Measurements from ENCODE around the gene CCDC60. TPM values are rescaled to one million over a fixed set of nuclear protein-coding genes. Genes with fewer than 3 reads are reported as not detected.
"Not testable (repeated sequence)": the region's sequence is repeated elsewhere in the genome, so short reads cannot be mapped to it uniquely, and the experiment has no call there.

Gene CCDC60
- total RNA-seq, 1 experiment from 2014 or later, result not detected

DNA sequence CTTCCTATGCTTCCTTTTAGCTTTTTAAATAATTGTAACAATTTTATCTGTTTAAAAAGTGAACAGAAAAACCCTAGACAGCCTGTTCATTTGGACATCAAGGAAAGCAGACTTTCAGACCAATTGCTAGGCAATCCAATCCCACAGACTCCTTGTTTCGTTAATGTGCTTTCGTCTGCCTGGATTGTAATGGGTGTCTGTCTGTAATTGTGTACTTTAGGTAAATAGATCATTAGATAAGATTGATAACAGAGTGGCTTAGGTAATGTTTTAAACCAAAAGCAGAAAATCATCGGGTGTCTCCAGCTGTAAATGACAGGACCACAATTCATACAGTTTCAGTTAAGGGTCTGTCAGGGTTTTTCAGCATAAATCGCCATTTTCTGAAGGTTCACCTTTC lies 19.6 kb downstream of the CCDC60 start:
- TF ChIP-seq TCF7L2 (IDR thresholded peaks at IDR 0.05; ENCODE audit: borderline replicate concordance, extremely low read depth, insufficient read depth, insufficient read length) (no peak), JUND (IDR thresholded peaks at IDR 0.05) (no peak), RAD21 (IDR thresholded peaks at IDR 0.05; ENCODE audit: low read depth) (no peak), POLR2AphosphoS5 (IDR thresholded peaks at IDR 0.05; ENCODE audit: low read depth, low read length) (no peak), SIN3A (IDR thresholded peaks at IDR 0.05; ENCODE audit: low read depth) (no peak), SRF (IDR thresholded peaks at IDR 0.05; ENCODE audit: low read depth) (no peak), ELF1 (IDR thresholded peaks at IDR 0.05; ENCODE audit: borderline replicate concordance, low read depth) (no peak), EGR1 (IDR thresholded peaks at IDR 0.05; ENCODE audit: low read depth) (no peak), POLR2A (IDR thresholded peaks at IDR 0.05; ENCODE audit: borderline replicate concordance, extremely low read depth, insufficient read depth, insufficient read length) (no peak), ZNF274 (IDR thresholded peaks at IDR 0.05; ENCODE audit: low read depth, low read length) (no peak)
- TF ChIP-seq, protein P1, sequence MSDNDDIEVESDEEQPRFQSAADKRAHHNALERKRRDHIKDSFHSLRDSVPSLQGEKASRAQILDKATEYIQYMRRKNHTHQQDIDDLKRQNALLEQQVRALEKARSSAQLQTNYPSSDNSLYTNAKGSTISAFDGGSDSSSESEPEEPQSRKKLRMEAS (IDR thresholded peaks at IDR 0.05), result no peak
- TF ChIP-seq, protein P2, sequence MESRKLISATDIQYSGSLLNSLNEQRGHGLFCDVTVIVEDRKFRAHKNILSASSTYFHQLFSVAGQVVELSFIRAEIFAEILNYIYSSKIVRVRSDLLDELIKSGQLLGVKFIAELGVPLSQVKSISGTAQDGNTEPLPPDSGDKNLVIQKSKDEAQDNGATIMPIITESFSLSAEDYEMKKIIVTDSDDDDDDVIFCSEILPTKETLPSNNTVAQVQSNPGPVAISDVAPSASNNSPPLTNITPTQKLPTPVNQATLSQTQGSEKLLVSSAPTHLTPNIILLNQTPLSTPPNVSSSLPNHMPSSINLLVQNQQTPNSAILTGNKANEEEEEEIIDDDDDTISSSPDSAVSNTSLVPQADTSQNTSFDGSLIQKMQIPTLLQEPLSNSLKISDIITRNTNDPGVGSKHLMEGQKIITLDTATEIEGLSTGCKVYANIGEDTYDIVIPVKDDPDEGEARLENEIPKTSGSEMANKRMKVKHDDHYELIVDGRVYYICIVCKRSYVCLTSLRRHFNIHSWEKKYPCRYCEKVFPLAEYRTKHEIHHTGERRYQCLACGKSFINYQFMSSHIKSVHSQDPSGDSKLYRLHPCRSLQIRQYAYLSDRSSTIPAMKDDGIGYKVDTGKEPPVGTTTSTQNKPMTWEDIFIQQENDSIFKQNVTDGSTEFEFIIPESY (IDR thresholded peaks at IDR 0.05; ENCODE audit: extremely low read depth, insufficient replicate concordance, low read length), result no peak
- TF ChIP-seq, protein P3, sequence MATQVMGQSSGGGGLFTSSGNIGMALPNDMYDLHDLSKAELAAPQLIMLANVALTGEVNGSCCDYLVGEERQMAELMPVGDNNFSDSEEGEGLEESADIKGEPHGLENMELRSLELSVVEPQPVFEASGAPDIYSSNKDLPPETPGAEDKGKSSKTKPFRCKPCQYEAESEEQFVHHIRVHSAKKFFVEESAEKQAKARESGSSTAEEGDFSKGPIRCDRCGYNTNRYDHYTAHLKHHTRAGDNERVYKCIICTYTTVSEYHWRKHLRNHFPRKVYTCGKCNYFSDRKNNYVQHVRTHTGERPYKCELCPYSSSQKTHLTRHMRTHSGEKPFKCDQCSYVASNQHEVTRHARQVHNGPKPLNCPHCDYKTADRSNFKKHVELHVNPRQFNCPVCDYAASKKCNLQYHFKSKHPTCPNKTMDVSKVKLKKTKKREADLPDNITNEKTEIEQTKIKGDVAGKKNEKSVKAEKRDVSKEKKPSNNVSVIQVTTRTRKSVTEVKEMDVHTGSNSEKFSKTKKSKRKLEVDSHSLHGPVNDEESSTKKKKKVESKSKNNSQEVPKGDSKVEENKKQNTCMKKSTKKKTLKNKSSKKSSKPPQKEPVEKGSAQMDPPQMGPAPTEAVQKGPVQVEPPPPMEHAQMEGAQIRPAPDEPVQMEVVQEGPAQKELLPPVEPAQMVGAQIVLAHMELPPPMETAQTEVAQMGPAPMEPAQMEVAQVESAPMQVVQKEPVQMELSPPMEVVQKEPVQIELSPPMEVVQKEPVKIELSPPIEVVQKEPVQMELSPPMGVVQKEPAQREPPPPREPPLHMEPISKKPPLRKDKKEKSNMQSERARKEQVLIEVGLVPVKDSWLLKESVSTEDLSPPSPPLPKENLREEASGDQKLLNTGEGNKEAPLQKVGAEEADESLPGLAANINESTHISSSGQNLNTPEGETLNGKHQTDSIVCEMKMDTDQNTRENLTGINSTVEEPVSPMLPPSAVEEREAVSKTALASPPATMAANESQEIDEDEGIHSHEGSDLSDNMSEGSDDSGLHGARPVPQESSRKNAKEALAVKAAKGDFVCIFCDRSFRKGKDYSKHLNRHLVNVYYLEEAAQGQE (IDR thresholded peaks at IDR 0.05; ENCODE audit: low read depth), result no peak
- TF ChIP-seq, protein P4, sequence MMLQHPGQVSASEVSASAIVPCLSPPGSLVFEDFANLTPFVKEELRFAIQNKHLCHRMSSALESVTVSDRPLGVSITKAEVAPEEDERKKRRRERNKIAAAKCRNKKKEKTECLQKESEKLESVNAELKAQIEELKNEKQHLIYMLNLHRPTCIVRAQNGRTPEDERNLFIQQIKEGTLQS (IDR thresholded peaks at IDR 0.05), result no peak
- BruUV-seq (replicated peaks), result no TSS peak
- H3K4me2 ChIP-seq (ENCODE audit: low read length), result no peak overlapping the region
- peaks cover 20% of the 10 kb centered on the region for H3K27me3 ChIP-seq (ENCODE audit: insufficient read depth, low read length)
- ChIA-PET POLR2A (no interaction called here), RAD21 (ENCODE audit: low non-redundant PET in 1 of 2, low total read pairs in 2 of 2, uncharacterized antibody in 2 of 2, unreplicated experiment in 2 of 2) (no interaction called here), CTCF (no interaction called here)
- H3K4me1 ChIP-seq (ENCODE audit: control insufficient read depth in 1 of 2, insufficient read depth in 2 of 2, low read length in 2 of 2), result no peaks in the 10 kb centered on the region
- H3K4me3 ChIP-seq (replicated peaks in 1 of 2; ENCODE audit: low read depth in 1 of 2, low read length in 2 of 2), result no peak overlapping the region
- no peak overlapping the region for H3K9ac ChIP-seq (ENCODE audit: low read length)
- H3K79me2 ChIP-seq (ENCODE audit: insufficient read depth, low read length), result no peaks in the 10 kb centered on the region
- H3K27ac ChIP-seq (ENCODE audit: low read depth, low read length), result no peak overlapping the region
- H3K9me3 ChIP-seq (ENCODE audit: control insufficient read depth in 1 of 2, insufficient read depth in 1 of 2, low read depth in 1 of 2, low read length in 2 of 2), result no peaks in the 10 kb centered on the region
- ATAC-seq (no peak), DNase-seq (ENCODE audit: low read depth, low spot score) (no peak)
- H4K20me1 ChIP-seq (ENCODE audit: insufficient read depth), result no peaks in the 10 kb centered on the region
- H2AFZ ChIP-seq (ENCODE audit: low read depth, low read length, poor library complexity, severe bottlenecking), result no peak overlapping the region
- H3K9me2 ChIP-seq (ENCODE audit: insufficient read depth), result no peaks in the 10 kb centered on the region
- no peaks in the 10 kb centered on the region for H3K36me3 ChIP-seq (ENCODE audit: control insufficient read depth in 1 of 2, insufficient read depth in 2 of 2, low read length in 2 of 2)
- intact Hi-C loops (cut with micrococcal nuclease), result no loop called here

DNA sequence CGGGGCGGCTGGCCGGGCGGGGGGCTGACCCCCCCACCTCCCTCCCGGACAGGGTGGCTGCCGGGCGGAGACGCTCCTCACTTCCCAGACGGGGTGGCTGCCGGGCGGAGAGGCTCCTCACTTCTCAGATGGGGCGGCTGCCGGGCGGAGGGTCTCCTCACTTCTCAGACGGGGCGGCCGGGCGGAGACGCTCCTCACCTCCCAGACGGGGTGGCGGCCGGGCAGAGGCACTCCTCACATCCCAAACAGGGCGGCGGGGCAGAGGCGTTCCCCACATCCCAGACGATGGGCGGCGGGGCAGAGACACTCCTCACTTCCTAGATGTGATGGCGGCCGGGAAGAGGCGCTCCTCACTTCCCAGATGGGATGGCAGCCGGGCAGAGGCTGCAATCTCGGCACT lies 25.8 kb downstream of the CCDC60 start:
- H2AFZ ChIP-seq (ENCODE audit: low read depth, low read length, poor library complexity, severe bottlenecking); H3K27me3 ChIP-seq (ENCODE audit: insufficient read depth, low read length); DNase-seq (ENCODE audit: low read depth, low spot score); H3K79me2 ChIP-seq (ENCODE audit: insufficient read depth, low read length); H3K9me3 ChIP-seq (ENCODE audit: control insufficient read depth in 1 of 2, insufficient read depth in 1 of 2, low read depth in 1 of 2, low read length in 2 of 2); H3K4me3 ChIP-seq (replicated peaks in 1 of 2; ENCODE audit: low read depth in 1 of 2, low read length in 2 of 2); H3K9me2 ChIP-seq (ENCODE audit: insufficient read depth); H3K36me3 ChIP-seq (ENCODE audit: control insufficient read depth in 1 of 2, insufficient read depth in 2 of 2, low read length in 2 of 2); H4K20me1 ChIP-seq (ENCODE audit: insufficient read depth); intact Hi-C loops (cut with micrococcal nuclease); RAD21 ChIA-PET (ENCODE audit: low non-redundant PET in 1 of 2, low total read pairs in 2 of 2, uncharacterized antibody in 2 of 2, unreplicated experiment in 2 of 2); ATAC-seq; POLR2A ChIA-PET; H3K4me2 ChIP-seq (ENCODE audit: low read length); H3K9ac ChIP-seq (ENCODE audit: low read length); CTCF ChIA-PET; BruUV-seq (replicated peaks); H3K27ac ChIP-seq (ENCODE audit: low read depth, low read length); H3K4me1 ChIP-seq (ENCODE audit: control insufficient read depth in 1 of 2, insufficient read depth in 2 of 2, low read length in 2 of 2): not testable (repeated sequence)

All from HCT116 (cell line).